Astrocyte (in vitro differentiated cells and primary cell): Measurements from ENCODE around the gene ADAM8.
A peak's percentile ranks its signal among the peaks of the same experiment; 100 is the strongest.

Experiments used
- CTCF ChIP-seq: IDR thresholded peaks from 2 replicates; pipeline ENCODE4 v1.5.1; 2011; ENCODE audit warnings: low read depth, mild to moderate bottlenecking, inconsistent platforms, low read length, moderate library complexity; ENCODE audit not compliant: insufficient read depth
- EZH2 ChIP-seq: IDR thresholded peaks from 2 replicates; pipeline ENCODE4 v1.6.1; 2012; ENCODE audit warnings: mild to moderate bottlenecking, low read length, inconsistent platforms; ENCODE audit not compliant: insufficient read depth

- no peak for TF ChIP-seq CTCF
- TF ChIP-seq EZH2 = peak; percentile 99
These were observed 49.0 kb upstream of the ADAM8 start for GRCh38 chr10:133325440-133326222.
